HL-60 (cell line): Measurements from ENCODE around the gene JADE2.

Experiments used
- CTCF ChIP-seq: IDR thresholded peaks from one replicate; pipeline ENCODE4 v1.5.1; 2011; ENCODE audit warnings: low read length, control low read depth, inconsistent platforms; ENCODE audit not compliant: insufficient read depth
- POLR2AphosphoS5 ChIP-seq: IDR thresholded peaks from 2 replicates; pipeline ENCODE4 v1.6.1; 2012; ENCODE audit warnings: low read depth
- REST ChIP-seq: IDR thresholded peaks from 2 replicates; pipeline ENCODE4 v1.6.1; 2012; ENCODE audit warnings: low read depth; ENCODE audit not compliant: insufficient replicate concordance
- SPI1 ChIP-seq: IDR thresholded peaks from 2 replicates; pipeline ENCODE4 v1.6.1; 2012; ENCODE audit warnings: low read depth, mild to moderate bottlenecking, borderline replicate concordance

- no peak for TF ChIP-seq CTCF
- TF ChIP-seq SPI1 = no peak
- TF ChIP-seq REST = no peak
- no peak for TF ChIP-seq POLR2AphosphoS5
Observed at GRCh38 chr5:134550271-134551214, 25.1 kb downstream of the JADE2 start.
